Stimulated activated CD8-positive, alpha-beta memory T cell treated with anti-CD3 and anti-CD28 coated beads, Interleukin-15, amount 100 ng/mL, for 1 hour (primary cell): Measurements from ENCODE around the gene OR2AG2.
A peak's percentile ranks its signal among the peaks of the same experiment; 100 is the strongest.
"Not testable (repeated sequence)": the region's sequence is repeated elsewhere in the genome, so short reads cannot be mapped to it uniquely, and the experiment has no call there.

ENCODE experiments used
- DNase-seq: peaks from one replicate; pipeline ENCODE4 v3.0.0-alpha.2; 2020; ENCODE audit warnings: low read depth

OR2AG2 gene

DNA sequence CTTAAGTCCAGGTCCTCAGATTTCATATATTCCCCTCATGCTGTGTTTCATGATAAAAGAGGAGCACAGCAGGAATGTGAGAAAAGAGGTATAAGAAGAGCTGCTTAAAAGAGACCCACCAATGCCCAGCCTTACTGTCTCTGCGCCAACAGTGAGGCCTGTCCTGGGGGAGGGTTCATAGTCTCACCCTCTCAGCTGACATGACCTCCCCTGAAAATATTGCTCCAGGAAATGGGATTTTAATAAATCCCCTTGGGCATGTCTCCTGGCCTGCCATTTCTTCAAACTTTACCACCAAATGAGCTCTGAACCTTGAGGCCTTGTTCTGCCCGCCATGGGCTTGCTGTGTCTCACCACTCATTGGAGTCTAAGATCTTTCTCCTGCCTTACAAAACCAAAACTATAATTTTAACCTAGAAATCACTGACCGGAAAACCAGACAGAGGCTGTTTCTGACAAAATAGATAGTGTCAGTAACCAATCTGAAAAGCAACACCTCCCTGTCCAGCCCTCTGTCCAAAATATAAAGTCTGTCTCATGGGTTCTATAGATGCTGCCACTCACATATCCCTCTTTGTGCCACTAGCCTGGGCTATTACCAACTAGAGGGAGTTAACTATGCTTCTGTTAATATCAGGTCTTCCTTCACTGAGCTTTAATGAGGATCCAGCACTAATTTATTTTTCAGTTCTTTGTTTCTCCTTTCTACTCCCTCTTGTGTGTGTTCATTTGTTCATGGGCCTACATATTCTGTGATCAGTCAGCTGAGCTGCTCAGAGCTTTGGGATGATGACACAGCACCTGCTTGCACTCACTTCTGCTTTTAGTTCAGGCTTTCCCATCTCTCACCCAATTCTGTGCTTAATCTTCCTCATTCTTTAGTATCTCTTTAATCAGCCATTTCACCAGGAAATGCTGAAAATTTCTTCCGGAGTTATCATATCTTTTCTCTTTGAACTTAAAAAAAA, at the start of gene OR2AG2:
TSS of gene OR2AG2 (minus strand) at position 51 of the 968 bp plus-strand sequence. CDS start 3,019 bp downstream, outside the sequence.
- no peak for DNase-seq

GRCh38 chr11:6818967-6819366, 47.2 kb upstream of the OR2AG2 start:
- no peak for DNase-seq

DNA sequence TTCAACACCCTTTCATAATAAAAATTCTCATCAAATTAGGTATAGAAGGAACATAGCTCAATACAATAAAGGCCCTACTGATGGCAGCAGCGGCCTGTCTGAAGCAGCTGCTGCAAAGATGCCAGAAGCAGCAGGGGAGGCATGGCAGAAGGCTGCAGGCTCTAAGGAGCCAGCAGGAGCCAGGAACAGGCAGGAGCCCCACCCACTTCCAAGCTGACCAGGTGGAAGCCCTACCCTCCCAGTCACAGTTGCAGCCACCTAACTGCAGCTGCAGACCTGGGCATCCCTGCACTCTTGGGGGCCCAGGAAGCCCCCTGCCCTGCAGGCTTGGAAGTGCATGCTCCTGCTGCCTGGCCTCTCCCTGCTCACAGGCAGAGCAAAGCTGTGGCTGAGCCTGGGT, 45.9 kb upstream of the OR2AG2 start:
- DNase-seq, result no peak

GRCh38 chr11:6813656-6814055, 41.9 kb upstream of the OR2AG2 start:
- no peak for DNase-seq

GRCh38 chr11:6812390-6813005, 40.7 kb upstream of the OR2AG2 start:
- DNase-seq, result no peak

GRCh38 chr11:6801075-6801474, 29.3 kb upstream of the OR2AG2 start:
- DNase-seq, result not testable (repeated sequence)

DNA sequence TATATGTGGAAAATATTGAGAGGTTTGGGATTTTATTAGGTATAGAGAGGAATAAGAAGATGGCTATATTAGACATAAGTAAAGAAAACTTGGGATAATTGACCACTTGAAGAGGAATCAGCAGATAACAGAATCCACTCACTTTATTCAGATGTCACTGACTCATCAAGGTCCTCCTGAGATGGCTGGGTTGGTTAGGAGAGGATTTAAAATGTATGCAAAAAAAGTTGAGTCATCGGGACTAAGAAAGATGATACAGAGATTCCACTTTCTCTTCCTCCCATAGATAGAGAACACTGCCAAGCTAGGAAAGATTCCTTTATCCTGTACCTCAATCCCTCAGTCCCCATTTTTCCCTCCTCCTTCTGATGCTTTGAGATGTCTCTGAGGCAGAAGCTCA, 27.6 kb upstream of the OR2AG2 start, which contains the start of gene OR6A2:
TSS of gene OR6A2 (minus strand) at position 288 of the 400 bp plus-strand sequence. CDS start 3,981 bp downstream, outside the sequence.
- no peak for DNase-seq

DNA sequence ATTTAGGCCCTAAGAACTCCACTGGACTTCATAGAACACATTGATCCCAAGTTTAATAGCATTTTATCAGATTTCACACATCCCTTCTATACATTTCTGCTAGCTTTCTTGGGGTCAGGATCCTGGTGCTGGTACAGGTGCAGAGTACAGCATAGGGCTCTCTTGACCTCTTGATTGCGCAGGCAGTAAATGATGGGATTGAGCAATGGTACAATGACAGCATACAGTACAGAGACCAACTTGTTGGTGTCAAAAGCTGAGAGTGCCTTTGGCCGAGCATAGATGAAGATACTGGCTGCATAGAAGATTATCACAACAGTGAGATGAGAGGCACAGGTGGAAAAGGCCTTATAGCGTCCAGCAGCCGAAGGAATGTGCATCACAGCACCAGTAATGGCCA, 22.9 kb upstream of the OR2AG2 start:
- DNase-seq, result no peak

- no peak for DNase-seq
Observed at GRCh38 chr11:6790546-6790945, 18.8 kb upstream of the OR2AG2 start.

DNA sequence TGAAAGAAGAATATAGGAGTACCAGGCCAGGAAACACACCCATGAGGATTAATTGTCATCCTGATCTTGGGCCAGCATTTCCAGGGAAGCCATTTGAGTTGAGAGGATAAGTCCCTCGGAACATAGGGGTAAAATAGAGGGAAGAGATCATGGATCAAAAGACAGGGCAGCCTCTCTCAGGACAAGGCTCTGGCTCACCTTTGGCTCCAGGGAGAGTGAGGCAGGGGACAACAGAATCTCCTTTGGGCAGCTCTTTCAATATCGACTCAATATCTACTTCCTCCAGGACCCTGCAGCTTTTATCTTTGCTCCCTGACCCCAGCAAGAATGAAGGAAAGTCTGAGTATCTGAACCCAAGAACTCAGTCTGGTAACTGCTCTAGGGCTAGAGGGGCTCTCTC, 10.9 kb upstream of the OR2AG2 start, which contains the start of gene OR2AG1:
TSS of gene OR2AG1 (plus strand) at position 301 of the 400 bp plus-strand sequence. CDS start 2,018 bp downstream, outside the sequence.
- no peak for DNase-seq

- no peak for DNase-seq
Observed at GRCh38 chr11:6780829-6781228, 9.1 kb upstream of the OR2AG2 start.

GRCh38 chr11:6778518-6778917, 6.7 kb upstream of the OR2AG2 start:
- DNase-seq, result no peak

DNA sequence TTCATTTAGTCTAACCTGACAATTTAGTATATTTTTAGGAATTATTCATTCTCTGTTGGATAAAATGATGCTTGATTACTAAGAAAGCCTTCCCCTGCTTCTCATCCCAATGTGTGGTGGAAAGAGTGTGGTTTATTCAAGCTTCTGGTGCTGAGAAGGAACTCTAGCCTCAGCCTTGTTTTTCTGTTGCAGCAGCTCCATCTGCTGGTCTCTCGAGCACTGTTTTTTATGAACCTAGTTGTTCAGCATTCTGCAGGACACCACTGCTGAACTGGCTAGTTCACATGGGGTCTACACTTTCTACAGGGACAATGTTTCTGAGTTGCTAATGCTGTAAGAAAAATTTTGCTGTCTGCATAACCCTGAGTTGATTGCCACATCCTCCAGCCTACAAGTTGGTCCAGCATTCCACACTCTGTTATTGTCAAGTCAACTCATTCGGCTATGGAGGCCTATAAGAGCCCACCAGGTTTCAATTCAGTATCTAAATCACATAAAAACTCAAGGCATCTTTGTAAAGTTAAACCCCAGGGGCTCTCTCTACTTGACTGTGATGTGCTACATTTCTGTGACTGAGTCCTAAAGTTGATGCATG, 14.3 kb downstream of the OR2AG2 start:
- peak; percentile 30 for DNase-seq

- DNase-seq, result no peak
Observed at GRCh38 chr11:6755953-6756347, 15.8 kb downstream of the OR2AG2 start.

DNA sequence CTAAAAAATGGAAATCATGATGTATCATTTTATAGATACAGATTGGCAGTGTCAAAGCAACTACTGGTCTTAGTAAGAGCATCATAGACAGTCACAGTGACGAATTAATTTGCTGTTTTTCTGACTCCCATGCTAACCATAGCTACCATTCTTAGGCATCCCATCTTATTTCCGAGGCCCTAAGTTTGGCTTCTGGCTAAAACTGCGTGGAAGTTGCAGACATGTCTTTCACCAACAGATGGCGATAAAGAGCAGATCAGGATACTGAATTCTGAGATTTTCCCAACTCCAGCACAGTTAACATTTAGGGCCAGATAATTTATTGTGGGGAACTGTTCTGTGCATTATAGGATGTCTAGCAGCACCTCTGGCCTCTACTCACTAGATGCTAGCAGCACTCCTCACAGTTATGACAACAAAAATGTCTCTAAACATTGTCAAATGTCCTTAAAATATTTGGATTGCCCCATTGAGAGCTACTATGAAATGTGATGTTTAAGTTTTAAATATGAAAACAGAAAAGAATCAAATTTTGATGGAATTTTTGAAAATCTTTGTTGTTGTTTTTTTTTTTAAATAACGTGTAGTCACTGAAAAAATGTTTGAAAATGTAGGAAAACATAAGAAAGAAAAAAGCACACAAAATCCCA, 16.3 kb downstream of the OR2AG2 start:
- DNase-seq, result no peak

DNA sequence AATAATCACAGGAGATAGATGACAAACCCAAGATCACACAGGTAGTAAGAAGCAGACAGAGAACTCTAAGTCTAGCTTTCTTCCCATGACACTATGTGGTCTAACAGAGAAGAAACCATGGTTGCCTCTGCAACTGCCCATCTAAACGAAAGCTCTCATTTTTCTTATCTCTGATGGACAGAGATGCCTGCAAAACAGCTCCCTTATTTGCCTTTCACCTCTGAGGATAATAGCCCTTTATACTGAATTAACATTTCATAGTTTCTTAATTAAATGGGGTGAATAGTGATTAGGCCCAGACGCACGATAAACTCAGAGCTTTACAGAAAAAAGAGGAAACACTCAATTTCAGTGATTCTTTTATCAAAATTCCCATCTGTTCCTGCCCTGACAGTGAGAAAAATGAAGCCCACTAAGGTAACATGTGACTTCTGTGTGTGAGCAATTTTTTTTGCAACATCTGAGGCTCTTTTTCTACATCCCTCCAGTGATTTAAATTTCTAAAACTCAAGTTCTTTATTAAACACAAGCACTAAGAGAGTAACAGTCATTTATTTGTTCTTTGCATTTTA, 24.6 kb downstream of the OR2AG2 start:
- no peak for DNase-seq

DNA sequence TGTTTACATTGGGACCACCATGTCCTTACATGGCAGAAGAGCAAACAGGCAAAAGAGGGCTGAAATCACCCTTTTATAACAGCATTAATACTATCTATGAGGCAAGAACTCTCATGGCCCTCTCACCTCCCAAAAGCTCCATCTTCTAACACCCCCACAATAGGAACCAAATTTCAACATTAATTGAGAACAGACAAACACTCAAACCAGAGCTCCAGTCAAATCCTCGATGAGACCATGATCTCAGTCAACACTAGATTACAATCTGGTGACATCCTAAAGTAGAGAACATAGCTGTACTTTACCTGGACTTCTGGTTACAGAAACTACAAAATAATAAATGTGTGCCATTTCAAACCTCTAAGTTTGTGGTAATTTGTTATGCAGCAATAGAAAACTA, 25.1 kb downstream of the OR2AG2 start:
- DNase-seq, result no peak

DNA sequence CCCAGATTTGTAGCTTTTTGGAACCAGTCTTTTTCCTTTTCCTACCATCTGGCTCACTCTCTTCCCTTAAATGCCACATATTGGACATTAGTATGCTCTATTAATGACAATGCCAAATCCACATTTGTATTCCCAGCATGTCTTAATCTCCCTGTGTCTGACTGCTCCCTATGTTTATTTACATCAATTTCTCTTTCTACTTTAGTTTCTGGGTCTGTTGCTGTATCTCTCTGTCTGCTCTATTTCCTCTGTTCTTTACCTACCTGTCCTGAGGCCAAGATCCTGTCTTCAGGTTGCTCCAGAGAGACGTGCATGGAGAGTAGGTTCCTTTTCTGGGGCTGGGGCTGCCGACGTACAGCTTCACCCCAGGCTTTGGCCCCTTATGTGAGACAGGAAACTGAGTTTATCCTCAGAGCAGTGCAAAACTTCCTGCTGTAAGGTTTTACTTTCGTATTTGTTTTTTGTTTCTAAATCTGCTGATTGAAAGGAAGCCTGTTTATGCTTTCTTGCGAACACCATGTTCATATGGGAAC, 25.6 kb downstream of the OR2AG2 start:
- DNase-seq, result no peak

DNA sequence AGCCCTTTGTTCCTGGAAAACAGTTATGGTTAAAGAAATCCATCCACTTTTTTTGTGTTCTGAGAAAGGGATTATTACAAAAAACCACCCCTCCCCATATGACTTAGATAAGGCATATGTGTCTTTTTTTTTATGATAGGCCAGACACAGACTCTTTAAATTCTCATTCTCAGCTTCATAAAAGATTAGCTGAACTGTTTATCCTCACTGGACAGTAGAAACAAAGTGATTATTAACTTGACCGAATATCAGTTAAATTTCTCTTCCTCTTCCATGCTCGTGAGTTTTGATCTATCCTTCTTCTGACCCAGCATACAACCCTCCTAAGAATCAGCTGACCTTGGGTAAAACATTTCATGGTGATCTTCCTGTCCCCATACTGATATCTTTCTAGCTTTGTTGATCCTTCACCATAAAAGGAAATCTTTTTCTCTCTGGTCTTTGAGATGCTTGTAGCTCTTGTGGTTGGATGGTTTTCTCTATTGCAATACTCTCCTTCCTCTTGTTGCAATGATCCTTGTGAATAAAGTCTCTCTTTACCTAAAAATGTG, 26.2 kb downstream of the OR2AG2 start:
- no peak for DNase-seq

- DNase-seq, result no peak
Observed at GRCh38 chr11:6745018-6745417, 26.8 kb downstream of the OR2AG2 start.

DNA sequence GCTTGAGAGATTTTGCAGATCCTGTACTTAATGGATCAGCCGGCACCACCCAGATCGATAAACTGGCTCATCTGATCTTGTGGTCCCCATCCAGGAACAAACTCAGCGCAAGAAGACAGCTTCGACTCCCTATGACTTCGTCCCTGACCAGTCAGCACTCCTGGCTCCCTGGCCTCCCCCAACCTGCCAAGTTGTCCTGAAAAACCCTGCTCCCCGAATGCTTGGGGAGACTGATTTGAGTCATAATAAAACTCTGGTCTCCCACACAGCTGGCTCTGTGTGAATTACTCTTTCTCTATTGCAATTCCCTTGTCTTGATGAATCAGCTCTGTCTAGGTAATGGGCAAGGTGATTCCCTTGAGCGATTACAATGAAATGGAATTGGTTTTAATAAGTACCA, 29.5 kb downstream of the OR2AG2 start:
- no peak for DNase-seq
